ENCODE results near the gene BASP1.
"Not testable (repeated sequence)": the region's sequence is repeated elsewhere in the genome, so short reads cannot be mapped to it uniquely, and the experiment has no call there.

BASP1 gene

DNA sequence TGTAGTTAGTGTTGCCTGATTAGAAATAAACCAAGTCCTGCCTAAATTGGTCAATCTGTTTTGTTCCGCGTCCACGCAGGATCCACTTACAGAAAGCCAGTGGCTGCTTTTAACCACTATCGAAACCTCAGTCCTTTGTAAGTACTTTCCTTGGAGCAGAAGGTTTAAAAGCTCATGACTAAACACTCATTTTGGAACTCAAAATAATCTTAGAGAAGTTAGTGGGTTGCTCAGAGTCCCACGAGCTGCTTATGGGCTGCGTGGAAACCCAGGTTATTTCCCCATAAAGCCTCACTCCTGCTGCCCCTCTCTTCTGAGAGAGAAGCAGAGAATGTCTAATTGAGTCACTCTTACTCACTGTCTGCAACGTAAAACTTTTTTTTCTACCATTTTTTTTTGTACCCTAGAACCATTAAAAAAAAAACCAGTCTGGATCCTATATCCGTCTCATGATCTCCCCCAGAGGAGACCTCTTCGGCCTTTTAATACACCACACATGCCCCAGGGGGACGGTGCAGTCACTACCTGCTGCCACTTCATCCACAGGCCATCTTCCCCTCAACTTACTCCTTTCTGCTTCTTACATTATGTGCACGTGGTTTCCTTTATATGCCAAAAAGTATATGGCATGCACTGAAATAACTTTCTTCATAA is 7.6 kb downstream of the BASP1 start:
- no peak for DNase-seq

DNA sequence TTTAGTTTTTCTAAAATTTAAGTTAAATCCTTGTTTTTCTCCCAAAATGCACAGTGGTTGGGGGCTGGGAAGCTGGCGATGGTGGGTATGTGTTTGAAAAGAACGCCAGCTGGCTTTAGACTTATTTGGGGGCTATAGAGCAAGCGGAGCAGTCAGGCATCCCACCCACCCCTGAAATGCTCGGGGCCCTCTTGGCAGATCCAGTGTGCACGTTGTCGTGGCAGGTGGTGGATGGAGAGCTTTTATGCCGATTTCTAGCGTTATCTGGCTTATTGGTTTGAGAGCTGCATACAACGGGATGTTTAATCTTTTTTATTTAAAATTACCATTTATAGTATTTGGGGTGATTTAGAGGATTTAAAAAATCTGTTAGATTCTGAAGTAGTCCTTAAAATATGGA is 8.1 kb downstream of the BASP1 start:
- no peak for DNase-seq

DNA sequence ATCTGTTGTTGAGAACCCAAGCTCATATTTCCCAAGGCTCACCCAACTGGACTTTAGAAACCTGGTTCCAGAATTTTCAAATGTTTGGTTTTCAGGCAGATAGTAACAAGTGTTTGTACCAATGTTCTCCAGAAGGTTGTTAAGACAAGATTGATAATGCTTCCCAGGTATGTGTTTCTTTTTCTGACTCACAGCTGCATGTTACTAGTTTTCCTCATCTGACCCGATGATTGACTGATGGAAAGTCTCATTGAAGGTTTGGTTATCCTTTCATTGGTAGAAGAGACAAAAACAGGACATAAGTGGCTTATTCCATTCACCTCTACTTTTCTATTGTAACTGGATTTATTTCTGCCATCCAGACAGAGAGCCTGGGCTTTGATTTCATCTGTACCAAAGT is 10.4 kb downstream of the BASP1 start:
- DNase-seq: no peak

DNA sequence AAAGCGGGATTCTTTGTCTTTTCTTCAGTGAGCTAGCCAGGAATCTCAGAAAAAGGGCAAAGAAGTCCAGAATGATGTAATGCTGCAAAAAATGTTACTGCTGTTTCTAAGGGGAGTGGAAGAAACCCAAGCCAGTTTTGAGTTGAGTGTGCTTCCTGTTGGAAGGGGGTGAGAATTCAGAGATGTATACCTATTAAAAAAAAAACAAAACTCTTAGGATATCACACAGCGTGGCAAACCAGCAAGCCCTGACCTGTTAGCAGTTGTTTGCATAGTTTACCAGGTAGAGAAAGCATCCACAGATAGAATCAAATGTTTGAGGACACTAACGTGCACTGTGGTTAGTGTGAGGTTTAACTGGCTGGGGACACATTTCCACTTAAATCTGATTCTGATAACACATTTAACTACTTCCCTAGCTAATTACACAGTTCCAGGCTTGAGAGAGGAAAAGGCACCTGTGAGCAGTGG is 11.4 kb downstream of the BASP1 start:
- no peak for DNase-seq

DNA sequence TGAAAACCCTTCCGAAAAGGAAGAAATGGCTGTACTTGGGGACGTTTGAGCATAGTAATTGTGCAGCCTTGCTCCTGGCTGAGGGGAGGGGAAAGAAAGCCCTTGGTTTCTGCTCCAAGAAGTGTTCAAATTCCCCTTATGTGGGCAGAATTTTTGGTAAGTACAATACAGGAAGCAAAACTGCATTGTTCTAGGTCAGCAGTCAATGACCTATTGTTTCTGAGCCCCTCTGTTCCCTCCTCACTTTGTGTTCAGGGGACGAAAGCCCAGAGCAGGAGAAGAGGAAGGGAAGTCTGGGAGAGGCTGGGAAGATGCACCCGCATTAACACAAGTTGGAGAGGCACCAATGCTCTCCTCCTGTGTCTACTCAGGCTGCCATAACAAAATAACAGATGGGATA is 11.9 kb downstream of the BASP1 start:
- DNase-seq: no peak

DNA sequence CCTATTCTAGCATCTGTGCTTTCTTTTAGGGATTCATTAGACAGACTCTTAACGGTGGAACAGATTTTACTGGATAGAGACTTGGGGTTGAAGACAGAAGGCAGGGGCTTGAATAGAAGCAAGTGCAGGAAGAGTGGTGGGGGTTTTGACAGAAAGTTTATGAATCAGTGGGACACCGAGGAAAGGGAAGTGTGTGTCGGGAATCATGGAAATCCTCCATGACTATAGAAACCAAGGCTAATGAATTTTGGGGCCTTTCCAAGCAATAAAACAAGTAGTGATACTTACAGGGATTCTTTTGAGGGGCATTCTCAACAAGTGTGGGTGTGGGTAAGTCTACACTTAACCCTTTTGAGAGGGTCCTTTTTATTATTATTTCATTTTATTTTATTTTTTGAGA is 12.8 kb downstream of the BASP1 start:
- no peak for DNase-seq

DNA sequence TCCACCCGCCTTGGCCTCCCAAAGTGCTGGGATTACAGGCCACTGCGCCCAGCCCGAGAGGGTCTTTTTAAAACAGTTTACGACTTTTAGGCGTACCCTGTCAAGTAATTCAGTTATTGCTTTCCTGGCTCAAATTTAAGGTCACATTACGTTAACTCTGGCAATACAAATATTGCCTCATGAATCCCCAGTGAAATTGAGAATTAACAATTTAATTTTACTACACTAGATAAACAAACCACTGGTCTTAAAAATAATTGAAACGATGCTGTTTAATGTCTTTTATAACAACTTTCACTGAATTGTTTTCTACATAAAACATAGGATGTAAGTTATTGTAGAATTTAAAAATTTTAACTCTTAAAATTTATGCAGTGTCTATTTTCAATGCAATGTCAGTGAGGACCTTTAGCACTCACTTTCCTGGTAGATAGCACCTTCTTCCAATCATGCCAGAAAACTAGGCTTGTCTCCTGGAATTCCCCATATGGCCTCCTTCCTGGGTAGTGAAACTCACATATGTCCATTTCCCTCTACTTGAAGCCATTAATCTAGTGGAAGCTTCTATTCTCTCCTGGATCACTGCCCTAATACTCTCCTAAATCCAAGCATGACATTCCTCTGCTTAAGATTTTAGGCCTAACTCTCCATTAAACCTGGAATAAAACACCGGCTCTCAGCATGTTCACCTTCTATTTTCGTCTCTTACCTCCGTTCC is 13.5 kb downstream of the BASP1 start:
- no peak for DNase-seq

DNA sequence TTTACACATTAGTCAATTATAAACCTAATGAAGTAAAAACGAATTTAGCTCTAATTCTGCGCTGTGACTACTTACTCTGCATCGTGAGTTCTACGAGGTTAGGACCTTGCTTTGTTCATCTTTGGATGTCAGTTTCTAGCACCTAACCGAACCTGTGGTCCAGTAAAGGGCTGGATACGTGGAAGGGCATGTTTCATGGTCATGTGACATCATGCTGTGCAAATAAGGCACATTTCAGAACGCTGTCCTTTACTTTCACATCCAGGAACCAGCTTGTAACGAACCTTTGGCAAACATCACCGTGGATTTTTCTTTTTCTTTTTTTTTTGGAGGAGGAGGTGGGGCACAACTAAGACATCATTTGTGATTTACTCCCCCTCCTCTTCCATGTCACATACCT is 15.0 kb downstream of the BASP1 start:
- DNase-seq: no peak

DNA sequence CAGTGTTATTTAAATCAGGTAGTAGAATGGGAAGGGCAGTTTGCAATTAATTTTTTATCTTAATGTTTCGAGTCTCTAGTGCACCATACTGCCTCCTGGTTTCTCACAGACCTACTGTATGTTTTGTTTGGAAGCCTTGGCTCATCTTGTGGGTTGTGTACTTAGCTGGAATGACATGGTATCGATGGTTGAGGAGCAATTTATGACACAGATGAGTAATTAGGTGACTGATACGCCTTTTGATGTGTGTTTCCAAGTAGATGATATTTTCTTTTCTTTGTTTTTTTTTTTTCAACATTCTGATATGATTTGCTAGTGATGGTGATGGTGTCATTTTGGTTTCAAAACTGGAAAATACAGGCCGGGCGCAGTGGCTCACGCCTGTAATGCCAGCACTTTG is 16.1 kb downstream of the BASP1 start:
- no peak for DNase-seq

DNA sequence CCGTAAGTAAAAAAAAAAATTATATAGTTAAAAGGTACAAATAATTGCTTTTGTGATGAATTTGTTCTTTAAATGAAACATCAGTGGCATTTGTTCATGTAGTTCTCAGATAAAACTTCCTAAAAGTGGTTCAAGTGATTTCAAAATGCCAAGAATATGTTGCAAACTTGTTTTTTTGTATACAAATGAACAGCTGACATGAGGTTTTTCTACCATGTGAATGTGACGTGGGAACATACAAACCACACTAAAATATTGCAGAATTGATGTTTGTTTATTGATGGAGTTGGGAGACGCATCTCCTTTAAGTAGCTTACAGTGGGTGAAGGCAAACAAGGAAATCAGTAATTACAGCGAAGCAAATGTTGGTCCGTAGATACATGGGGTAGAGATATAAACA is 16.9 kb downstream of the BASP1 start:
- DNase-seq: no peak

DNA sequence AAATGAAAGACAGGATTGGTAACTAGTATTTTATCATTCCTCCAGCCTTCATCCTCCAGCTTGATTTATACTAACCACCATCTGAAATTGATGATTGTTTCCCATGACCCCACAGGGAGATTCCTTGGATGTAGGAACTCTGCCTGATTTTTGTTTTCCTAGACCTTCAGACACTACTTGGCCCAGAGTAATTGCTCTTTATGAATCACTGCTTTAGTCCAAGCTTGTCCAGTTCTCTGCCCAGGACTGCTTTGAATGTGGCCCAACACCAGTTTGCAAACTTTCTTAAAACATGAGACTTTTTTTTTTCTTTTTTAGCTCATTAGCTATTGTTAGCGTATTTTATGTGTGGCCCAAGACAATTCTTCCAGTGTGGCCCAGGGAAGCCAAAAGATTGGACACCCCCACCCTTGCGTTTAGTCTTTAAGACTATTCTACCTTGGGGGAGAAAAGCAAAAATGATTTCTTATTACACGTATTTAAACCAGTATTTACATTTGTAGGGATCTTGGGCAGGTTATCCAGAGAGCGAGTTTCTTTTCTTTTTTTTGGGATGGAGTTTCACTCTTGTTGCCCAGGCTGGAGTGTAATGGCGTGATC is 18.4 kb downstream of the BASP1 start:
- DNase-seq: no peak

DNA sequence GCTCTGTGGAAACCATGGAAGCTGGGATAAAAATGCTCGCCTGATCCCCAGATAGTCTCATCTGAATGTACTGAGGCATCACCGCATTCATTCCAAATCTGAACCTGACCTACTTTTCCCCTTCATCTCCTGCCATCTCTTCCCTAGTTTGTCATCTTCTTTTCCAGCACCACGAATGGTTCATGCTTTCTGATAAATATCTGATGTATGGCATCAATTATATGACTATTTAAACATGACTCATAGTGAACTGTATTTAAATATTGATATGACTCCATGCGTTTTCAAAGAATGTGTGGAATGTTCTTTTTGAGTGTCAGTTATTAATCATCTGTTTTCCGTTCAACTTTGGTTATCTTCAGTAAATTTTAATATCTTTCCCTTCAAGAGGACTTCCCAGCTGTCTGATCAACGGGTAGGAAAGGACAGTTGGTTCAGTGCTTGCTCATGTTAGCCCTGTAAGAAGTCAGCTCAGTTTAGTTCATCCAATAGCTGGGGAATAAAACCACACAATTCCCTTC is 21.1 kb downstream of the BASP1 start:
- no peak for DNase-seq

DNA sequence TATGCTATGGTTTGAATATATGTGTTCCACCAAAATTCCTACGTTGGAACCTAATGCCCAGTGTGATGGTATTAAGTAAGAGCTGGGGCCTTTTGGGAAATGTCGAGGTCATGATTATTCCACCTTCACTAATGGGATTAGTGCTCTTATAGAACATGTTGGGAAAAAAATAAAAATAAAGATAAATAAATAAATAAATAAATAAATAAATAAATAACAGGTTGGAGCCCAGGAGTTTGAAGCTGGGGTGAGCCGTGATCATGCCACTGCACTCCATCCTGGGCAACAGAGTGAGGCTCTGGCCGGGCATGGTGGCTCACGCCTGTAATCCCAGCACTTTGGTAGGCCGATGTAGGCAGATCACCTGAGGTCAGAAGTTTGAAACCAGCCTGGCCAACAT is 22.5 kb downstream of the BASP1 start:
- DNase-seq: no peak

DNA sequence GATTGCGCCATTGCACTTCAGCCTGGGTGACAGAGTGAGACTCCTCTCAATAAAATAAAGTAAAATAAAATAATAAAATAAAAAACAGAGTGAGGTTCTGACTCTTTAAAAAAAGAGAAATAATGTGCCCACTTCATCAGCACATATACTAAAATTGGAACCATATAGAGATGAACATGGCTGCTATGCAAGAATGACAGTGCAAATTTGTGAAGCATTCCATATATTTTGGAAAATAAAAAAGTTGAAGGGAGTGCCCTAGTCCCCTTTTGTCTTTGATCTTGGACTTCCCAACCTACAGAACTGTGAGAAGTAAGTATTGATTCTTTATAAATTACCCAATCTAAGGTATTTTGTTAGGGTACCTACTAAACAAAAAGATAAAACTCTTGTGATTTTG is 23.1 kb downstream of the BASP1 start:
- no peak for DNase-seq

DNA sequence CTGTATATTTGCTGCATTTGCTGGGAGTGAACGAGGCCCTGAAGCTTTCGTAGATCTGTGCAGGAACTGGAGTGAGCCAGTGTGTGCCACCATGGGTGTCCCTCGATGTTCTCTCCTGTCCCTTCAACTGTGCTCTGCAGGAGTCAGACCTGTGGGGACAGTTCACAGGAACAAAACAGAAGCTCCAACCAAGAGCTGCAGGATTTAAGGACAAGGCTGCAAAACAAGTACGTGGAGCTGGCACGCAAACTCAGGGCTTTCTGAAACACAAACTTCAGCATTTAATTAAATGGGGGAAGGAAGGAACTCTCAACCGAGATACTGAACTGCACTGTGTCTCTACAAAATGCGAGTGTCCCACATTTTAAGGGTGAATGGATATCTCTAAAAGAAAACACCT is 24.2 kb downstream of the BASP1 start:
- DNase-seq: no peak

DNA sequence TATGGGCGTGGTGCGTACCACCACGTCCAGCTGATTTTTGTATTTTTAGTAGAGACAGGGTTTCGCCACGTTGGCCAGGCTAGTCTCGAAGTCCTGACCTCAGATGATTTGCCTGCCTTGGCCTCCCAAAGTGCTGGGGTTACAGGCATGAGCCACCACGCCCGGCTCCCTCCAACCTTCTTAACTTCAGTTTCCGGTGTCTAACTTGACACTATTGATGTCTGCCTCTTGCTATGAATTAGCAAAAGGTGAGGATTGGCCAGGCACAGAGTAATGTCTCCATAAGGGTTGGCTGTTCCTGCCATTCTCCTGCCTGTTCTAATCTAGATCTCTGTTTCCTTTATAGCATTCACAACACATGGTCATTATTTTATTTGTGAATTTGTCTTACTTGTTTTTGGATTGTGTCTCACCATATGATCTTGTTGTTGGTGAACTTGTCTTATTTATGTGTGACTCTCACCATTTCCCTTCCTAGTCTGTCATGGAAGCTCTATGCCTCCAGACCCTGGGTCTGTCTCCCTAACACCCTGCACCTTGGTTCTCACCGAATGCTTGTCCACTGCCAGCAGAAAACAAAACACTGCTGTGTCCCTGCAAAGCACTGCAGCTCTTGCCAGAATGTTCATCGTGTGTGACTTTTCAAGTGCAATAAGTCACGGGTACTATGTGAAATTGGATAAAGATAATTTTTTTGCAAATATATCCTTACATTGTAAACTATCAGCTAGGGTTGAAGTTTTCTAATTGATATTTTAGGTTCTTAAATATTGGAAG is 26.0 kb downstream of the BASP1 start:
- DNase-seq: no peak

DNA sequence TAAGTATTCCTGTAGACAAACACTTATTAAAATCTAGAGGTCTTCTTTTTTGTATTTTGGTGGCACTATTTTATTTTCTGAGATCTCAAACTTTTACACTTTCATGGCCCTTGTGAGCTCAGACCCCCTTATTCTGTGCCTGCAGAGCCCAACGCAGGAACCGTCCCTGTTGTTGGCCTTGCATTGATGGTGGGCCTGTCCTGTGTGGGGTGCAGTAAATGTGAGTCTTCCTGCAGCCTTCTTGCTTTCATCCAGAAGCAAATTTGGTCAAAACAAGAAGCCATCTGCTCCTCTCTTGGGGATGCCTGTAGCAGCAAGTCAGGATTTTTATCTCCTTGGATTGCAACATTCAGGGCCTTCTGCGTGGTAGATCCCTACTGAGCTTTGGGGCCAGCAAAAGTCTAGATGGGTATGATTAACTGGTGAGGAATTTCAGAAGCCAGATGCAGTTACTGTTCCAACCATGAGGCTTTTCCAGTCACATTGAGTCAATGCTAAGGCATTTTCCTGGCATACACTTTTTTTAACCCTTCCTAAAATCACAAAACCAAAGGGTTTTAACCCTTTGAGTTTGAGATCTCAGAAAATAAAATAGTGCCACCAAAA is 31.7 kb downstream of the BASP1 start:
- no peak for DNase-seq

DNA sequence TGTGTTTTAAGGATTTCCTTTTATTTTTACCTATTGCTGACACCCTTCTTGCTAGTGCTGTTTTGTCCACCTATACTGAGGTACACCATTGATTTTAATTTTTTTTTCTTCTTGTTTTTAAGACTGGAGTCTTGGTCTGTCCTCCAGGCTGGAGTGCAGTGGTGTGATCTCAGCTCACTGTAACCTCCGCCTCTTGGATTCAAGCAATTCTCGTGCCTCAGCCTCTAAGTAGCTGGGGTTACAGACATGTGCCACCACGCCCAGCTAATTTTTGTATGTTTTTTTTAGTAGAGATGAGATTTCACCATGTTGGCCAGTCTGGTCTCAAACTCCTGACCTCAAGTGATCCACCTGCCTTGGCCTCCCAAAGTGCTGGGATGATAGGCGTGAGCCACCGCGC is 32.4 kb downstream of the BASP1 start:
- DNase-seq: not testable (repeated sequence)

DNA sequence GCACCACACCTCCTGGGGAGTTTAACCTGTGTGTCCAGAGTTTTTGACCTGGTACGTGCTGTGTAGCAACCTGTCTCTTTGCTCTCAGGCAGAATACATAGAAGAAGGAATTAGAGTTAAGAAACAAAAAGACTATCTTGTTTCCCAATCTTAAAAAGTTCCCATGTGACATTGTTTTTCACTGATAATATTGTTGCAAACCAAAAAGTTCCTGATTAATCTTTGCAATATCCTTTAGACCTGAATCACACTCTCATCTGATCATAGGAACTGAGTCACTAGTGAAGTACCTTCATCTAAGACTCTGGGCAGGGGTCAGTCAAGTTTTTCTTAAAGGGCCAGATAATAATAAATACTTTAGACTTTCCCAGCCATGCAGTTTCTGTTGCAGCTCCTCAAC is 35.1 kb downstream of the BASP1 start:
- DNase-seq: no peak

DNA sequence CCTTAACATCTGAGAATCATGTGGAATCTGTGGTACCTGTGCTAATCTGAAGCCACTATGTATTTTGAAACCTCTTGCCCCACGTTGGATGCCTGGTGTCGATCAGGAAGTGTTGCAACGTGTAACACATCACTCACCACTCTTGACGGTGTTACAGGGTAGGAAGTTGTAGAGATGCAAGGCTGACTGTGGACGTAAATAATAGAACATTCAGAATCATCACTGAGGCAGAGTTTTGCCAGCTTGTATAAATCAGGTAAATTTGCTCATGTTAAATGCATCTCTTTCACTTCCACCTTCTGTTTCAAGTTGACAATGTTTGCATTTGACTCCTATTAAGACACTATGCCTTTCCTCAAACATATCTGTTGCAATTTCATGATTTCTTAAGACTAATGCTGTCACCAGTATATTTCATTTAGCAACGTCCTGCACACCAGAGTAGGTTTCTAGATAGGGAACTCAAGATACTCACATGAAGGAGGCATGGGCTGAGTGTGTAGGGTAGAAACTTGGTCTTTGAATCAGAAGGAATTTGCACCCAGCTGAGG is 38.1 kb downstream of the BASP1 start:
- no peak for DNase-seq

DNA sequence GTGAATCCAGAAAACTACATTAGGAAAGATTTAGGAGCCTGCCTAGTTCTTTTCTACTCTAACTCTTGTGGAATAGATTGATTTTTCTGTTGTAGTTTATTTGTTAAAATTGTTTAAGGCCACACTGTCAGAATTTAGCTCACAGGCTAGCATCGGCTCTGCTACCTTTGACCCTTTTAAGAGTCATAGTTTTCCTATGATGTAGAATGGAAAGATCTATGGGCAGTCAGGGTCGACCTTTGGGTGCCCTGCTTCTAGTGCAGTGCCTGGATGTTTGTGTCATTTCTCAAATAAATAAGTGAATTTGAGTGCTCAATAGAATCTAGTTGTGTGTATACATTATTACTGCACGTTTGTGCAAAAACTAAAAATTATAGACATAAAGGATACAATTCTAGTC is 38.7 kb downstream of the BASP1 start:
- no peak for DNase-seq

DNA sequence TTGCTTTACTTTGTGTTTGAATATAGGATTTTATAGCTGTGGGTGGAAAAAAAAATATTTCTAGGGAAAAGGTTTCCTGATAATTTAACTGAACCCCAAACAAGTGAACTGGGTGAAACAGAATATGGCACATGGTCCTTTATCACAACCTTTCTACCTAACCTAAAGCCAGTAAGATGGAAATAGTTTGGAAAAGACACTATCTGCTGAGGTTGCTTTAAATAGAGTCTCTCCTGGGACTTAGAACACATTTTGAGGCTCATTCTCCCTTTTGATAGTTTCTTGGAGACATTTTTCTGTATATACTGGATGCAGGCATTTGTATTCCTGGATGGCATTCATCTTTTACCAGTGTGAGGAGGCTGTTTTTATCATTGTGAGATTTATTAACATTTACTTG is 39.4 kb downstream of the BASP1 start:
- DNase-seq: no peak
